K562 (cell line): ENCODE results near the gene RNMT. TPM values are rescaled to one million over a fixed set of nuclear protein-coding genes. Genes with fewer than 3 reads are reported as not detected.

Experiments
- ATAC-seq: fragments of 200-7000 bp; cut with Tn5 transposase; 3 replicates; pipeline ENCODE4 v1.9.1; 2020; ENCODE audit warnings: moderate library complexity
- BruUV-seq: library from RNA; stranded (reverse); fragments of 400-500 nt; replicated peaks from 2 replicates; lab custom pipeline; 2021; lab: Mats Ljungman, UMichigan
- CTCF ChIA-PET: fragments of 300-600 bp; formaldehyde crosslinking; extraction: SDS; loops from one replicate; lab custom pipeline; 2021; ENCODE audit warnings: low intra/inter-chr PET ratio; lab: Yijun Ruan, JAX
- POLR2A ChIA-PET: fragments of 300-600, 350-650 bp; sonication (Branson Sonifier 250); formaldehyde crosslinking; extraction: SDS; loops from one replicate; lab custom pipeline; 2021; ENCODE audit warnings: antibody characterized with exemption, inconsistent platforms; lab: Yijun Ruan, JAX
- DNase-seq, 4 experiments: peaks; one replicate each; pipeline versions ENCODE4 v3.0.0 to v3.0.0-alpha.2; 2011 to 2018; ENCODE audit warnings: low spot score in 3 of 4, mixed read lengths in 3 of 4; ENCODE audit errors: extremely low read depth in 1 of 4
- FAIRE-seq: peaks from 2 replicates; lab custom pipeline; 2011; peaks lifted over from hg19 to GRCh38; lab: Jason Lieb, UNC
- H2AFZ ChIP-seq: 2 replicates; pipeline ENCODE4 v1.6.0; 2011; ENCODE audit warnings: low read depth, low read length, control low read depth, inconsistent platforms
- H3K27ac ChIP-seq: fragments of 200-600 bp; 3 replicates; pipeline ENCODE4 v1.8.0; 2011; ENCODE audit warnings: low read depth, mild to moderate bottlenecking, control low read depth, inconsistent platforms, low read length, moderate library complexity, mixed read lengths; ENCODE audit errors: extremely low read depth
- H3K27me3 ChIP-seq, 2 experiments: fragments of 300-600 bp in 1 of 2; 2 replicates in 1 of 2; 3 replicates in 1 of 2; pipeline versions ENCODE4 v1.6.0 to v1.8.0; 2011; ENCODE audit warnings: inconsistent platforms in 2 of 2, low read length in 2 of 2, mild to moderate bottlenecking in 1 of 2, mixed read lengths in 1 of 2, moderate library complexity in 1 of 2; ENCODE audit not compliant: control insufficient read depth in 2 of 2, insufficient read depth in 2 of 2
- H3K36me3 ChIP-seq: fragments of 300-600 bp; 3 replicates; pipeline ENCODE4 v1.8.0; 2011; ENCODE audit warnings: mild to moderate bottlenecking, low read length, inconsistent platforms; ENCODE audit not compliant: control insufficient read depth, insufficient read depth
- H3K4me1 ChIP-seq, 2 experiments: fragments of 200-600 bp in 1 of 2; replicated peaks in 1 of 2; 2 replicates in 1 of 2; 3 replicates in 1 of 2; pipeline versions ENCODE4 v1.5.1 to v1.8.0; 2011; ENCODE audit warnings: inconsistent platforms in 2 of 2, low read length in 2 of 2, mild to moderate bottlenecking in 1 of 2, mixed read lengths in 1 of 2, moderate library complexity in 1 of 2; ENCODE audit not compliant: control insufficient read depth in 2 of 2, insufficient read depth in 2 of 2
- H3K4me2 ChIP-seq: 2 replicates; pipeline ENCODE4 v1.6.1; 2011; ENCODE audit warnings: low read length, control low read depth, inconsistent platforms, mixed read lengths; ENCODE audit not compliant: insufficient read depth
- H3K4me3 ChIP-seq: fragments of 200-600 bp; sonication (generic), shearing (Covaris generic); 2 replicates; pipeline ENCODE4 v1.5.1; 2016; ENCODE audit warnings: control low read depth, inconsistent platforms
- H3K79me2 ChIP-seq: fragments of 200-600 bp; 3 replicates; pipeline ENCODE4 v1.8.0; 2011; ENCODE audit warnings: low read length, inconsistent platforms; ENCODE audit not compliant: control insufficient read depth, insufficient read depth
- H3K9ac ChIP-seq, 2 experiments: 2 replicates each; pipeline versions ENCODE4 v1.6.0 to v1.6.1; 2011; ENCODE audit warnings: low read depth in 2 of 2, low read length in 2 of 2, control low read depth in 1 of 2, inconsistent platforms in 1 of 2, mild to moderate bottlenecking in 1 of 2, mixed read lengths in 1 of 2; ENCODE audit not compliant: insufficient read depth in 1 of 2
- H3K9me1 ChIP-seq: one replicate; pipeline ENCODE4 v1.6.0; 2011; ENCODE audit warnings: inconsistent platforms, mild to moderate bottlenecking, low read length, moderate library complexity; ENCODE audit not compliant: control insufficient read depth, insufficient read depth
- H3K9me3 ChIP-seq: replicated peaks from 2 replicates; pipeline ENCODE4 v1.5.1; 2011; ENCODE audit warnings: low read depth, low read length, inconsistent platforms; ENCODE audit not compliant: control insufficient read depth, insufficient read depth
- H4K20me1 ChIP-seq: replicated peaks from 2 replicates; pipeline ENCODE4 v1.6.1; 2011; ENCODE audit warnings: low read length, inconsistent platforms, mixed read lengths; ENCODE audit not compliant: control insufficient read depth, insufficient read depth
- ATF3 ChIP-seq, 2 experiments: fragments of 450-650 bp in 1 of 2; sonication (generic) in 1 of 2; formaldehyde crosslinking in 1 of 2; IDR thresholded peaks in 1 of 2; conservative IDR thresholded peaks in 1 of 2; 2 replicates each; pipeline versions ENCODE4 v1.6.1 to v1.8.1; 2016 to 2023; ENCODE audit warnings: mild to moderate bottlenecking in 2 of 2, moderate library complexity in 2 of 2, inconsistent platforms in 1 of 2, missing genetic modification reagents in 1 of 2
- IRF9 ChIP-seq: fragments of 450-650 bp; IDR thresholded peaks from 2 replicates; pipeline ENCODE4 v1.6.1; 2016; ENCODE audit warnings: missing biosample characterization, missing genetic modification characterization
- NFE2L1 ChIP-seq: fragments of 450-650 bp; IDR thresholded peaks from 2 replicates; pipeline ENCODE4 v1.6.1; 2016; ENCODE audit warnings: missing genetic modification characterization, low read depth, mild to moderate bottlenecking, missing compliant biosample characterization, moderate library complexity, borderline replicate concordance
- ZFP36 ChIP-seq: fragments of 150-350 bp; IDR thresholded peaks from 2 replicates; pipeline ENCODE4 v1.6.1; 2018; ENCODE audit warnings: low read length, low read depth; ENCODE audit not compliant: partially characterized antibody
- ZNF280B ChIP-seq: fragments of 250-450 bp; sonication (Bioruptor Pico); IDR thresholded peaks from 2 replicates; pipeline ENCODE4 v1.5.1; 2021; ENCODE audit warnings: mild to moderate bottlenecking
- WGBS: fragments of 100-300 bp; shearing (Covaris generic); methylation state at CpG from one replicate; pipeline ENCODE4 v1.1.6; 2016; ENCODE audit warnings: low coverage, mixed read lengths; ENCODE audit not compliant: insufficient coverage; ENCODE audit errors: missing lambda C conversion rate; 5-methylcytosine and 5-hydroxymethylcytosine counted together
- in situ Hi-C: fragments of 300-500 bp; cut with MboI; formaldehyde crosslinking; loops from 4 replicates; pipeline ENCODE4 v1.15.0; 2018; ENCODE audit warnings: inconsistent platforms, mixed read lengths
- intact Hi-C: fragments of 100-400 bp; cut with micrococcal nuclease; formaldehyde crosslinking; loops from 2 replicates; pipeline ENCODE4 v1.14.2; 2022
- polyA plus RNA-seq, 8 experiments: library from polyadenylated mRNA; depleted of rRNA in 4 of 8; stranded (reverse) in 5 of 8; unstranded in 3 of 8; fragments of >200 nt; fragmentation: Nextera tagmentation in 2 of 8; fragmentation: Illumina TruSeq in 1 of 8; extraction: Ambion mirVana in 2 of 8; extraction: Trizol in 1 of 8; gene quantifications; 2 replicates each; pipeline versions ENCODE4 v1.2.1 to v1.2.3, GENCODE V29; 2011 to 2014; ENCODE audit warnings: inconsistent platforms in 1 of 8, missing spikeins in 1 of 8
- total RNA-seq, 7 experiments: library from RNA; depleted of rRNA in 6 of 7; stranded (reverse); fragments of >200 nt in 6 of 7; fragmentation: Illumina TruSeq in 2 of 7; extraction: Trizol in 2 of 7; gene quantifications; 2 replicates each; pipeline versions ENCODE4 v1.2.1 to v1.2.3, GENCODE V29; 2011 to 2021; ENCODE audit warnings: low replicate concordance in 1 of 7

Gene RNMT
- total and polyA plus RNA-seq, 9 of the 15 experiments (the other 6 are each of a cell fraction or from before 2014, with no cell fraction given) = 20.2 to 63.4 (median 34.1) TPM

GRCh38 chr18:13703899-13704298 is 22.6 kb upstream of the RNMT start:
- in situ Hi-C loops = no loop called here
- H3K4me2 ChIP-seq = no peak overlapping the region
- H3K27ac ChIP-seq = no peak overlapping the region
- H2AFZ ChIP-seq = no peak overlapping the region
- peaks cover 95% of the 10 kb centered on the region for H3K79me2 ChIP-seq
- DNase-seq = no peak
- 94% methylated on average over 1 of the region's 1 CpG for WGBS
- H3K36me3 ChIP-seq = peaks cover 2% of the 10 kb centered on the region; the same call in 1 of the 3 replicates
- no TSS peak for BruUV-seq
- H4K20me1 ChIP-seq = no peaks in the 10 kb centered on the region; the same call in 1 of the 2 replicates
- POLR2A ChIA-PET = interaction anchor here (1.2 to 1.6 kb wide), 2 partner anchors 9 to 22 kb away, joined by 3 to 6 read pairs; partner anchors contain the start of gene FAM210A
- H3K4me3 ChIP-seq = no peak overlapping the region
- no peaks in the 10 kb centered on the region for H3K4me1 ChIP-seq
- CTCF ChIA-PET = no interaction called here
- TF ChIP-seq ZFP36 (peak; percentile 60), NFE2L1 (tag) (no peak)
- TF ChIP-seq, all 486 proteins: peak for 1
- intact Hi-C loops = no loop called here
- Histone ChIP-seq H3K9me1 (no peaks in the 10 kb centered on the region), H3K9me3 (no peaks in the 10 kb centered on the region; the same call in none of the 2 replicates), H3K9ac (no peak overlapping the region), H3K27me3 (no peaks in the 10 kb centered on the region)
- ATAC-seq = no peak
- FAIRE-seq = no peak

GRCh38 chr18:13710414-13710831 is 16.1 kb upstream of the RNMT start:
- ATAC-seq = no peak
- CTCF ChIA-PET = no interaction called here
- Histone ChIP-seq H3K36me3 (no peaks in the 10 kb centered on the region), H3K4me3 (no peak overlapping the region), H3K9me1 (no peaks in the 10 kb centered on the region), H2AFZ (no peak overlapping the region)
- intact Hi-C loops = no loop called here
- 71% methylated on average over 6 of the region's 6 CpGs for WGBS
- no peak for TF ChIP-seq IRF9 (tag)
- TF ChIP-seq ZNF280B (CRISPR knock-in tag) = no peak
- 0 out of 2 replicates have a peak, but pooled peaks have one; percentile 8 for TF ChIP-seq ATF3 (IDR thresholded peaks at IDR 0.05)
- no peak for TF ChIP-seq ATF3 (CRISPR knock-in tag; conservative IDR thresholded peaks at IDR 0.05)
- TF ChIP-seq, all 486 proteins: peak for 1
- FAIRE-seq (no peak), DNase-seq (no peak)
- peaks cover 4% of the 10 kb centered on the region; the same call in 1 of the 2 replicates for H4K20me1 ChIP-seq
- peaks cover 97% of the 10 kb centered on the region for H3K79me2 ChIP-seq
- H3K27me3 ChIP-seq = no peaks in the 10 kb centered on the region
- no peak overlapping the region for H3K27ac ChIP-seq
- in situ Hi-C loops = no loop called here
- BruUV-seq = no TSS peak
- H3K9me3 ChIP-seq = no peaks in the 10 kb centered on the region; the same call in 1 of the 2 replicates
- POLR2A ChIA-PET = no interaction called here
- no peak overlapping the region for H3K9ac ChIP-seq
- H3K4me1 ChIP-seq = no peaks in the 10 kb centered on the region; a peak in 2 of 5 replicates
- H3K4me2 ChIP-seq = no peak overlapping the region
